GM19455 (cell line): ENCODE measurements around the gene PDE4D.
"Not testable (repeated sequence)": the region's sequence is repeated elsewhere in the genome, so short reads cannot be mapped to it uniquely, and the experiment has no call there.

Experiments used
- ATAC-seq: cut with Tn5 transposase; IDR thresholded peaks from one replicate; pipeline ENCODE4 v1.9.1; 2021; ENCODE audit not compliant: unreplicated experiment

The PDE4D gene

DNA sequence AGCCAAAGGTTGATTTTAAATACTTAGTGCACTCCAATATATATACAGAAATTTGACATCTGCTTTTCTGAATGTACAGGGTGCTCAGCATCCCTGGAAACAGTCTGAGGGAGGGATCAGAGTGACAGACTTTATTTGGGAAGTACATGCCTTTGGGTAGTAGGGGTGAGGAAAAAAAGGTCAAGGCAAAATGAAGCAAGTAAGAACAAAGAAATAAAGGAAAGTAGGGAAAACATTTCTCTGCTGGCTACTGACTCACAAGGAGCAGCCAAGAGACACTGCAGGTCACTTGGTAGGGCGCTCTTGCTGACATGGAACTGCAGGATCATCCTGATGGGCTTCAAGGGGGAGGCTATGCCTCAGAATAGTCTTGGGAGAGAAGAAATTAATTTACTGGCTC lies 929.7 kb downstream of the PDE4D start:
- no peak for ATAC-seq

DNA sequence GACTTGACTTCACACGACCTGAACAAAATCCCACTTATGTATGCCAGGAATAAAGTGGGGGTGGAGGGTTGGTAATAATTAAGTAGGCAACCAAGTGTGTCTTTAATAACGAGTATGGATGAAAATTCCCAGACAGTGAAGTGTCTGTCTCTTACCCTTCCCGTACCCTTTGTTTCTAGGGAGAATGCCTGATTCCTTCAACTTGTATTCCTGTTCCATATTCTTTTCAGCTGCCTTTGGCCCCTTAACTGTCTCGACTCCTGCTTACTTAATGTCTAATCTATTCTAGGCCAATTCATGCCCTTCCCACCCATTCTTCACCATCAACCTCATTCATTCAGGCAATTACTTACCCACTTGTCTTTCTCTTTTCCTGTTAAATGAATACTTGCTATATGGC lies 930.2 kb downstream of the PDE4D start:
- no peak for ATAC-seq

DNA sequence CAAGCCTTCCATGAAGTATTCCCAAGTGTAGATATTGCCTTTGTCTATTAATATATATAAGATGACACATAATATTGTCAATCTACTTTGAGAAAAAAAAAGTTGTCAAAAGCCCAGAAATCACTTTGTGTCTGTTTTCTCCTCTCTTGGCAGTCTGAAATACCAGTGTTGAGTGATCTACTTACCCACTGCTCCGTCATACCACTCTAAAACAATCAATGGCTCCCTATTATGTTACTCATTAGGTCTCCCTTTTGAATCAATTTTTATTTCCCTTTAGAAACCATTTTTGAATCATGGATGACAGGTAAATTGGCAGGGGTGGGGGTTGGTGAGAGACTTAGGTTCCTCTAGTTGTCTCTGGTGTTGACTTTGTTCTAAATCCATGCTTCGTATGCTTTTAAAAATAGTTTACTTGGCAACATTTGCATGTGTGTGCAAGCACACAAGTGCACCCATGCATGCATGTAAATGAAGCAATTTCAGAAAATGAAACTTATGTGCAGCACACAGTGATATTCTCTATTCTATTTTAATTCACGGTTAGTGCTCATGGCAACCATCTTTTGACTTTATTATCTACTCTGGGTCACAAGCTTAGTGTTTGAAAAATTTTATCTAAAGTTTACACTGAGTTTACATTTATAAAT lies 931.8 kb downstream of the PDE4D start:
- ATAC-seq, result peak; percentile 61

DNA sequence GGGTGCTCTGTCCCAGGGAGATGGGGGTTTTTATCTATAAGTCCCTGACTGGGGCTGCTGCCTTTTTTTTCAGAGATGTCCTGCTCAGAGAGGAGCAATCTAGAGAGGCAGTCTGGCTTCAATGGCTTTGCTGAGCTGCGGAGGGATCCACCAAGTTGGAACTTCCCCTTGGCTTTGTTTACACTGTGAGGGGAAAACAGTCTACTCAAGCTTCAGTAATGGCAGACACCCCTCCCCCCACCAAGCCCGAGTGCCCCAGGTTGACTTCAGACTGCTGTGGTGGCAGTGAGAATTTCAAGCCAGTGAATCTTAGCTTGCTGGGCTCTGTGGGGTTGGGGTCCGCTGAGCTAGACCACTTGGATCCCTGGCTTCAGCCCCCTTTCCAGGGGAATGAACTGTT lies 934.8 kb downstream of the PDE4D start:
- ATAC-seq, result no peak

DNA sequence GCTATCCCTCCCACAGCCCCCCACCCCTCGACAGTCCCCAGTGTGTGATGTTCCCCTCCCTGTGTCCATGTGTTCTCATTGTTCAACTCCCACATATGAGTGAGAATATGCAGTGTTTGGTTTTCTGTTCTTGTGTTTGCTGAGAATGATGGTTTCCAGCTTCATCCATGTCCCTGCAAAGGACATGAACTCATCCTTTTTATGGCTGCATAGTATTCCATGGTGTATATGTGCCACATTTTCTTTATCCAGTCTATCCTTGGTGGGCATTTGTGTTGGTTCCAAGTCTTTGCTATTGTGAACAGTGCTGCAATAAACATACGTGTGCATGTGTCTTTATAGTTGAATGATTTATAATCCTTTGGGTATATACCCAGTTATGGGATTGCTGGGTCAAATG lies 940.3 kb downstream of the PDE4D start:
- not testable (repeated sequence) for ATAC-seq

DNA sequence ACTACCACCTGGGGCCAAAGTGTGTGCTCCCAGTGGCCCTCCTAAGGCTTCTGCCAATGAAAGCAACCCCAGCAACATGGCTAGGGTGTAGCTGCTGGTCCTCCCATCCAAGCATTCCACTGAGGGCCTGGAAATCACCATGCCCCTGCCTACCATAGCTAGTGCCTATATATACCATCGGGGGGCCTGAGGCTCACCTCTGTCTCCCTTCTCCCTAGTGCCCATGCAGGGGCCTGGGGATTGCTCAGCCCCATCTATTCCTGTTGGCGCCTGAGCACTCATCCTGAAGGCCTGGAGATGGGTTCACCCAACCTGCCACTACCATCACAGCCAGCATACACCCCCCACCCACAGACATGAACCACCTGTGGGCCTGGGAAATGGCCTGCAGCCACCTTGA lies 943.3 kb downstream of the PDE4D start:
- no peak for ATAC-seq

DNA sequence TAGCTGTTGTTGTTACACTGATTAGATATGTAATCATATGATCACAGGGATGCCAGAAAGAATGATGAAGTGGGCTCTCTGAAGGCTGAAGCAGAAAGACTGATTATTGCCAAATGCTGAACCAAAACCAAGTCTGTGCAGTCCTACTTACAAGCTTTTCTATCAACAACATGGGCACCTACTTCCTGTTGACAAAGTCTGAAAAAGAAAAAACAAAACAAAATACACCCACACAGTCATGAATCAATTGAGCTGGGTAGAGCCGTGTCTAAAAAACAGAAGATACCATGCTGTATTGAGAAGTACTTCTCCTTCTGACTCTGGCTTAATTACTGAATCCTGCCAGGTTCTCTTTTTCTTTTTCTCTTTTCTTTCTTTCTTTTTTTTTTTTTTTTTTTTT lies 947.3 kb downstream of the PDE4D start:
- ATAC-seq, result no peak

DNA sequence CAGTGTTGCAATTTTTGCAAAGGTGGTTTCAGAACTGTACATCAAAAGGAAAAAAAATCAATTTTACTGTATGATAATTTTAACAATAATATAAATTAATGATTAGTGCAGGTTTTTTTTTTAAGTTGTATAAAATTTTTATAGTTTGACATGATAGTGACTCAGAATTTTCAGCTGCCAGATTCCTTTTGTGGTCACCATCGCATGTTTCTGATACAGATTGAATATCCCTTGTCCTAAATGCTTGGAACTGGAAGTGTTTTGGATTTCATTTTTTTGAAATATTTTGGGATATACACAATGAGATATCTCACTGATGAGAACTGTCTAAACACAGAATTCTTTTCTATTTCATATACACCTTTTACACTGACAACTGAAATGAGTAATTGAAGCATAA lies 949.3 kb downstream of the PDE4D start:
- no peak for ATAC-seq

DNA sequence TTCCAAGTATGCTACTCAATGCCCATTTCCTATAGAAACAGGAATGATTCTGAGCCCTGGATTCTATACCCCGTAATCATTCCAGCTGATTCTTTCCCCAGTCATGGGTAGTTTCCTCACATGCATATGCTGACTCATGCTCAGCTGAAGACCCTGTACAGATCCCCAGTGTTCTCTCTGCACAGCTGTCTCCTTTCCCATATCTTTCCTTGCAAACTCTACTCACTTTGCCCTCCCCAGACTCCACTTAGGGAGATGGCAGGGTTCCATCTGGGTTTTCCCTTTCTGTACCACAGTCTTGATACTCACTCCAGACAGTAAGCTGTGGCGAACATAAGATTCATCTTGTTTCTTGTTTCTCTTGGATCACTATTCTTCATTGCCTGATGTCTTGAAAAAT lies 953.1 kb downstream of the PDE4D start:
- no peak for ATAC-seq

DNA sequence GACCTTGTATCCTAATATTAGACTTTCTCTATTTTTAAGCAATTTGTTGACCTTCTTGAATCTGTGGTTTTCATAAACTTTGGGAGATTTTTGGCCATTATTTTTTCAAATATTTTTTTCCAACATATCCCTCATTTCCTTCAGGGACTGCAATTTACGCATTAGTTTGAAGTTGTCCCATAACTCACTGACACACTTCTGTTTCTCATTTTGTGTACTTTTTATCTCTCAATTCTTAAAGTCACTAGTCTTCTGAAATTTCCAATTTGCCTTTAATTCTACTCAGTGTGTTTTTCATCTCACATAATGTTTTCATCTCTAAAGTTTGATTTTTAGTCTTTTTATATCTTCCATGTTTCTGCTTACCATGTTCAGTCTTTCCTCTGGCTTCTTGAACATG lies 953.9 kb downstream of the PDE4D start:
- no peak for ATAC-seq

DNA sequence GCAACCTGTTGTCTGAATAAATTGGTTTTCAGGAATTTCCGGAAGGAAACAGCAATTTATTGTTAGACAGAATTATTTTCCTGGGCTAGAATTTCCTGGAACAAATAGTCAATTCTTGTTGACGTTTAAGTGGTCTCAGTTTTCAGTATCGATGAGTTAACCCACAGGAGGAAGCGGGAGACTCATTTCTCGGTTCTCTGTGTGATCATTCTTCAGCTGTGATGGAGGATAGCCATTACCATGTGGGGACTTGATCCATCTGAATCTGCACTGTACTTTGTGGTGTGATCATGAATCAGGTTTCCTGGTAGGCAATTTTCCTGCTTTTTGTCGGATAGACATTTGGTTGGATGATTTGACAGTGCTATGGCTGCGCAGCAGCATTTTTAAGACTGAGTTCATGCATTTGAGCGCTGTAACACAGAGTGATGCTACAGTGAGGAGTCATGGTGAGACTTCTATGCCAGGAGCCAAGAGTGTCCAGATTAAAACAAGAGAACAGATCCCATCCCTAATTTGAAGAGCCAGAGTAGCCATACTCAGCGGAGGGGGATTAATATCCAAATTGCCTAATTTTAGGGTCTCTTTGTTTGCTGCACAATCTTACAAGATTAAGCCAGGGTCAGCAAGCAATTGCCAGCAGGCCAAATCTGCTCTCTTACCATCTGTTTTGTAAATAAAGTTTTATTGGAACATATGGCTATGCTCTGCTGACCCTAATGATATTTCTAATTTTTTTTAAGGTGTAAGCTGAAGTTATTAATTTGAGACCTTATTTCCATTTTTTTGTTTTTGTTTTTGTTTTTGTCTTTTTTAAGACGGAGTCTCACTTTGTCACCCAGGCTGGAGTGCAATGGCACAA lies 954.7 kb downstream of the PDE4D start:
- no peak for ATAC-seq

DNA sequence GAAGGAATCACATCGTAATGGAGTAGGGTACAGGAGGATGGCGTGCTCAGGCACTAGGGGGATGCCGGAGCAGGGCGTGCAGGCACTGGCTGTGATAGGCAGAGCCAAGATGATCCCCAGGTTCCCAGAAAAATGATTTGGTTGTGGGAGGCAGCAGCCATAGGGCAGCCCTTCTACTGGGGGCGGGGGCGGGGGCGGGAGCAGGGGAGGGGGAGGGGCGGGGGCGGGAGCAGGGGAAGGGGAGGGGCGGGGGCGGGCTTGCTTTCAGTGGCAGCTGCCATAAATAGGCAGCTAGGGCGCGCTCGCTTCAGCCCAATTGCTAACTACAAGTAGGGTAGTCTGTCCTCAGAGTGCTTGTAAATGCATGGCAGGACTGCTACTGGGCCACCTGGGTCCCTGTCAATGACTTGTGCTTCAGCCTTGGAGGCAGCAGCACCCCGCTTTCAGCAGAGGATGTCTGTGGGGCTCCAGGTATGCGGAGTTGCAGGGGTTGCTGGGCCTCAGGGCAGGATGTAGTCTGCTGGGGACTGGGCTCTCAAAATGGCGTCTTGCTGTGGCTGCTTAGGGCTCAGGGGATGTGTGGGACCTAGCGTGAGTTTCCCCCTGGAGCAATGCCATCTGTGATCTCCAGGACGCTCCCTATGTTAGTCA lies 956.4 kb downstream of the PDE4D start:
- ATAC-seq, result no peak

DNA sequence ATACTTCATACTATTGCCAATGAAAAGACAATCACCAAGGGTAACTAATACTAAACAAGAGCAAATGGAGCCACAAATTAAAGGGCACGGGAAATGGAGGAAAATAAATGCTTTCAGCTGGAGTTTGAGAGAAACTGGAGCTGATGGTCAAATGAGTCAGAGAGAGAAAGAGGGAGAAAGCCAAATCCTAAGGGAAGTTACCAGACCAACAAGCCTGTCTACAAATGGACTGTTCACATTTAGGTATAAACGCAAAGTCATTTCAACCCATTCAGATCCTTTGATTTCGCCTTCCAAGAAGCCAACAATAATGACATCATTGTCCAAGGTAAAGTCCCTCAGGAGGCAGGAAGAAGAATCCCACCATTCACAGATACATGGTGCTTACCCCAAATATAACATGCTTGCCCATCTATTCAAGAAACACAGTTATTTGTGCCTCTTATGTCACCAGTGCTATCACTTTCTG lies 958.9 kb downstream of the PDE4D start:
- ATAC-seq, result no peak

DNA sequence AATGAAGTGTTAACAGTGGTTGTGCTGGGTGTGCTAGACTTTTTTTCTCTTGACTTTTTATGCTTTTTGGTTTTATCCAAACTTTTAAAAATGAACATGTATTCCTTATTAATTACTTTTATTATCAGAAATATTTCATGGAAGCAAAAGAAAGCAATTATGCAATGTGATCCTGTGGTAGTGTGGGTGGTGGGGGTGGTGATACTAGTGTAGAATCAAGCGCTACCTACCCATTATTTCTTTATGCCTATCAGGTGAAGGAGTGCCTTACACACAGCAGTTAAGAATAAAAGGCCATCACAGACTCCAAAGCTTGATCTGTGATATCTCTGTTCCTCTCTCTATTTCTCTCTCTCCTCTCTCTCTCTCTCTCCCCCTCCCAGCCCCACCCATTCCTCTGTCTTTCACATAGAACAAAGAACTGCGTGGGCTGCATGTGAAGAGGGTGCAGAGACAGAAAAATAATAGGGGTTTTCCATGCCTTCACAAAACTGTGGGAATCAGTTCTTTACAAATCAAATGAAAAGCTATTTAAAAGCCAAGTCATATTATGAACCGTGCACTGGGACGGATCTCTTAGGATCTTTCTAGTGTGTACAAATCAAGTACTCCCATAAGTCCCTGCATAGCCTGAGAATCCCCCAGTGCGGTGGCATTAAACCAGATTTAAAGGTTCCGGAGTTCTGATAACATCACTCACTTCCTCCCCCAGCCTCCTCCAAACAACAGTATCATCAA lies 959.5 kb downstream of the PDE4D start:
- no peak for ATAC-seq

DNA sequence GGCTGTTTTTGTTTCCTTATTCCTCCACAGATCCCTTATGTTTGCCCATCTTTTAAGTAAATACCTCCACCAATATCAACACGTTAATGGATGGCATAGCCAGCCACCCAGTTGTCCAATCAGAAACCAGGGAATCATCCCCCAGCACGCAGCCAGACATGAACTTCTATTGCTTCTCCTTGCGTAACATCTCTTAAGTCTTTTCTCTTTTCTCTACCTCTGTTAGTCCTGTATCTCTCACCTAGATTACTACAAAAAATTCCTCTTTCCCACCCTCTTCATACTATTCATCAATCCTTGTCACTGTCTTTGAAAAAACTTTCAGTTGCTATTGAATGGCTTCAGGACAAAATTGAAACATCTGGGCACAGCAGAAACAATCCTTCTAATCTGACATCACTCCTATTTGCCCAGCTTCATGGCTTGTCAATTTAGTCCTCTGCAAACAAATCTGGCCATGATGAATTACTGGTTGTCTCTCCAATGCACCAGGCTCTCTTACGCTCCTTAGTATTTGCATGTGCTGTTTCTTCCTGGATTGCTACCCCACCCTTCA lies 961.4 kb downstream of the PDE4D start:
- no peak for ATAC-seq

DNA sequence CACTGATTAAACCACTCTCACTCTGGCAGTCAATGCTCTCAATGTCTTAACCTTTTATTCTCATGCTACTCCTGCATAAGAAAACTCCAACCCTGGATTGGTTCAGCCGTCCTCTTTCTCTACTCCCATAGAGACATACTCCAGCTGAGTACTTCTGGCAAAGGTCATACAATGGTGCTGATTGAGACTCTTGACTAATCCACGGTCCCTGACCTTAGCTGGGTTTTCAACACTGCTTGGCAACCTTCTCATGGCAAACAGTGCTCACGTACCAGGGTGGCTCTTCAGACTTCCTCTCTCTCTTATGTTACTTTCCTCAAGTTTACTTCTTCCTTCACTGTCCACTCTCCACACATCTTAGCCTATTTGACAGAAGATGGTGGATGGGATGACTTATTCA lies 963.0 kb downstream of the PDE4D start:
- ATAC-seq, result no peak

DNA sequence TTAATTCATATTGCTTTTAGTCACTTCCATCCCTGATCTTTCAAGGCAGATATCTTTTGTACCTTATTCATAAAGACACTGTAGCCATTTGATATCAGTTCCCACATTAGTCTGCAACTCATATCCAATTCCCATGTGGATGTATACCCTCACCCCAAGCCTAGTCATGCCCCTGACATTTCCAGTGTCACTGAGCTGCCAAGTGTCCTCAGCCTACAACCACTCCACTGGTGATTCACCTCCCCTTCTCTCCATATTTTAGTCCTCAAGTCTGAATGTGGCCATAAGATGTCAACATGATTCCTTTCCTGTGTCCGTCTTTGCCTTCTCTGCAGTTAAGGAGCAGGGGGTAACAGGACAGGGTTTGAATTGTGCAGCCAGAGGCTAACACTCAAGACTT lies 963.8 kb downstream of the PDE4D start:
- ATAC-seq, result no peak

DNA sequence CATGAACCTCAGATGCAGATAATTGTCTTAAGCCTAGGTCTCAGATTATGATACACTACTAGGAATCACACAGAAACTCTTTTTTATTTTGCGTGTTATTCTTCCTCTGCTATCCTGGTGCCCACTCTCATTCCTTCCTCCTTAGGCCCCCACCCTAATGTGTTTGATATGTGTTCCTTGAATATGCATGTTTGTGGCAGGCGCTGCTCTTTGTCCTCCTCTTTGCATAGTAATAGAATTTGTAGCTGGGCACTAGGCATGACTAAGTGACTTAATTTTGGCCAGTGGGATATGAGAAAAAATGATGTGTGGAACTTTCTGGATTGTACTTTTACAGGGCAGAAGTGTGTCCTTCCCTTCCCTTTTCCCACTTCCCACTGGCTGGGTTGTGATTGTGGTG lies 965.6 kb downstream of the PDE4D start:
- ATAC-seq, result no peak

DNA sequence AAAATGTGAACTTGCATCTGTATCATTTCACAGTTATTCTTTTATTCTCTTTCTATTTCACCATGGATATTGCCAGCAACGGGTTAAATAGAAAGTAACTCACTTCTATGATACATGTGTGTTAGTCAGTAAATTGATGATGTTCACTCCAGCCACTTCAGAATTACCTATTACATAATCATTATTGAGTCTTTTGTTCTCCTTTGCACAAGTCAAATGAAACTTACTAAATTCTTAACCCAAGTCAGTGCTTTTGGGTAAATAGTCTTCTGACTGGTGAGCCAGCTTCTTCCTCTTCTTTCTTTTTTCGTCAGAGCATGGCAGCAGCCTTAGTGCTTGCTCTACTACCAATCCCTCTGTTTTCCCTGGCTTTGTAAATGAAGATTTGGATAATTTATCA lies 966.3 kb downstream of the PDE4D start:
- ATAC-seq, result no peak

DNA sequence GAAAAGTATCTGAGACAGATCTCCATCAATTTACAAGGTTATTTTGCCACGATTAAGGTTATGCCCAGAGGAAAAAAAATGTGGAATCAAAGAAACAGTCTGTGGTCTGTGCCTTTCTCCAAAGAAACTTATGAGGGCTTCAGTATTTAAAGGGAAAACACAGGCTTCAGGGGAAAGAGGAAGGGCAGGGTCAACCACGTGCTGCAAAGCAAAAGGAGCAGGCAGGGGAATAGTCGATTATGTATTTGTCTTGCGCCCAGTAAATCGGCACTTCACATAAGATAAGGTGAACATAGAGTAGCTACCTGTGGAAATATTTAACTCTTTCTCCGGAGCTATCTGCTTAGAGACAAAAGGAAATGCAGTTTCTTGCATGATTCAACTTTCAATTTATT lies 967.0 kb downstream of the PDE4D start:
- no peak for ATAC-seq
